Measurements from ENCODE around the gene ARHGAP6.

GRCh38 chrX:11119313-11119943 is 546.3 kb downstream of the ARHGAP6 start:
- TF ChIP-seq FOXP2 (optimal IDR thresholded peaks at IDR 0.05; ENCODE audit: control extremely low read depth, extremely low read length, insufficient read depth): no peak
- TF ChIP-seq EZH2 (IDR thresholded peaks at IDR 0.05): no peak

All from SK-N-MC (cell line).